PC-3 (cell line): Measurements from ENCODE around the gene RALGAPA1. TPM values are rescaled to one million over a fixed set of nuclear protein-coding genes. Genes with fewer than 3 reads are reported as not detected.

Source experiments
- ATAC-seq: fragments of 200-7000 bp; cut with Tn5 transposase; 2 replicates; pipeline ENCODE4 v1.9.1; 2020; ENCODE audit warnings: mild to moderate bottlenecking, moderate library complexity
- BruUV-seq: library from RNA; stranded (reverse); fragments of 400-500 nt; replicated peaks from 2 replicates; lab custom pipeline; 2021; lab: Mats Ljungman, UMichigan
- CTCF ChIA-PET: fragments of 300-600 bp; sonication (Branson Sonifier 250); formaldehyde crosslinking; loops from one replicate; lab custom pipeline; 2022; ENCODE audit warnings: antibody characterized with exemption; lab: Charles Lee
- POLR2A ChIA-PET: fragments of 300-600 bp; sonication (Branson Sonifier 250); formaldehyde crosslinking; loops from one replicate; lab custom pipeline; 2022; ENCODE audit warnings: antibody characterized with exemption; ENCODE audit not compliant: unreplicated experiment; lab: Charles Lee
- DNase-seq: peaks from one replicate; pipeline ENCODE4 v3.0.0-alpha.2; 2015
- H2AFZ ChIP-seq: fragments of 300-600 bp; sonication (generic); 2 replicates; pipeline ENCODE4 v1.6.0; 2016; ENCODE audit warnings: antibody characterized with exemption, low read length
- H3F3A ChIP-seq: fragments of 300-600 bp; sonication (generic); one replicate; pipeline ENCODE4 v1.6.0; 2017; ENCODE audit warnings: antibody characterized with exemption, low read length, control low read depth, mild to moderate bottlenecking; ENCODE audit not compliant: unreplicated experiment
- H3K27ac ChIP-seq: fragments of 300-600 bp; sonication (generic); 2 replicates; pipeline ENCODE4 v1.5.1; 2016; ENCODE audit warnings: mild to moderate bottlenecking, low read length
- H3K27me3 ChIP-seq: fragments of 300-600 bp; sonication (generic); 2 replicates; pipeline ENCODE4 v1.6.1; 2016; ENCODE audit warnings: low read length, mixed read lengths
- H3K36me3 ChIP-seq: fragments of 300-600 bp; sonication (generic); 2 replicates; pipeline ENCODE4 v1.6.1; 2016; ENCODE audit warnings: low read depth, mixed run types, low read length, mixed read lengths
- H3K4me1 ChIP-seq: fragments of 300-600 bp; sonication (generic); 2 replicates; pipeline ENCODE4 v1.5.1; 2016; ENCODE audit warnings: low read length; ENCODE audit not compliant: insufficient read depth
- H3K4me2 ChIP-seq: fragments of 300-600 bp; sonication (generic); 2 replicates; pipeline ENCODE4 v1.6.0; 2016; ENCODE audit warnings: low read length
- H3K4me3 ChIP-seq: fragments of 300-600 bp; sonication (generic); 2 replicates; pipeline ENCODE4 v1.5.1; 2016; ENCODE audit warnings: mild to moderate bottlenecking, low read length, mixed read lengths
- H3K79me2 ChIP-seq: fragments of 300-600 bp; sonication (generic); 2 replicates; pipeline ENCODE4 v1.6.1; 2017; ENCODE audit warnings: low read length, mixed read lengths
- H3K9ac ChIP-seq: fragments of 300-600 bp; sonication (generic); 2 replicates; pipeline ENCODE4 v1.6.0; 2016; ENCODE audit warnings: mild to moderate bottlenecking, low read length
- H3K9me2 ChIP-seq: fragments of 300-600 bp; sonication (generic); replicated peaks from 2 replicates; pipeline ENCODE4 v1.6.1; 2016; ENCODE audit warnings: mixed run types, low read length, mixed read lengths
- H3K9me3 ChIP-seq: fragments of 300-600 bp; sonication (generic); 2 replicates; pipeline ENCODE4 v1.6.1; 2016; ENCODE audit warnings: low read length, mixed read lengths
- H4K20me1 ChIP-seq: fragments of 300-600 bp; sonication (generic); 2 replicates; pipeline ENCODE4 v1.6.1; 2016; ENCODE audit warnings: low read length, mixed read lengths
- EZH2 ChIP-seq: fragments of 300-600 bp; sonication (generic); IDR thresholded peaks from one replicate; pipeline ENCODE4 v1.6.1; 2017; ENCODE audit warnings: antibody characterized with exemption, mild to moderate bottlenecking, low read length; ENCODE audit not compliant: unreplicated experiment
- EZH2phosphoT487 ChIP-seq: fragments of 300-600 bp; sonication (generic); IDR thresholded peaks from 2 replicates; pipeline ENCODE4 v1.6.1; 2018; ENCODE audit warnings: mild to moderate bottlenecking, antibody characterized with exemption, low read length, borderline replicate concordance
- intact Hi-C: fragments of 100-400 bp; cut with micrococcal nuclease; formaldehyde crosslinking; loops from 2 replicates; pipeline ENCODE4 v1.9.0; 2023
- total RNA-seq: library from RNA; depleted of rRNA; stranded (reverse); fragments of >200 nt; gene quantifications from 2 replicates; pipeline ENCODE4 v1.2.3, GENCODE V29; 2014
- TF ChIP-seq, protein P1 (sequence below): fragments of 300-600 bp; sonication (generic); conservative IDR thresholded peaks from 2 replicates; pipeline ENCODE4 v1.5.1; 2017; ENCODE audit warnings: antibody characterized with exemption, low read depth, mild to moderate bottlenecking, low read length

The RALGAPA1 gene
- total RNA-seq, 1 experiment from 2014 or later = 20.3 TPM

DNA sequence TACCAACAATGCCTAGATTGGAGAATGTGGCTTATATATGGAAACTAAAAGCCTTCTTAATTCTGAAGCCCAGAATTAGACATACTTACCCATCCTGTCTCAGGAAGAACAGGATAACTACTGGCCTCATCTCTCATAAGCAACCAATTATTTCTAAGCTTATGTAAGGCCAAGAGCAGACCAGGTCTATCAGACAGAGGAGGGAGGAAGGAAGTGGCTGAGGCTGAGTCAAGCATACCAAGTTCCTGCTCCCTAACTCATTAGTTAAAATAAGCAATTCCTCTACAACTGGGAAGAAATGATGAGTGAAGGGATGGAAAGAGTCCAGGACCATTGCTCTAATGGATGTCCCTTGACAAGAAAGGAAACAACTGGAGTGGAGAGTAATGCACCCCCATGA lies 302.2 kb downstream of the RALGAPA1 start:
- no peaks in the 10 kb centered on the region for H3K9me2 ChIP-seq
- H3F3A ChIP-seq = no peaks in the 10 kb centered on the region
- H3K36me3 ChIP-seq = no peaks in the 10 kb centered on the region
- H3K9me3 ChIP-seq = no peaks in the 10 kb centered on the region
- H2AFZ ChIP-seq = no peak overlapping the region
- no peaks in the 10 kb centered on the region for H4K20me1 ChIP-seq
- H3K4me1 ChIP-seq = no peaks in the 10 kb centered on the region
- H3K27ac ChIP-seq = no peak overlapping the region
- ChIA-PET CTCF (no interaction called here), POLR2A (no interaction called here)
- H3K27me3 ChIP-seq = peaks cover 60% of the 10 kb centered on the region
- peak; percentile 54; the same call in 1 of the 2 replicates for ATAC-seq
- intact Hi-C loops = no loop called here
- BruUV-seq = no TSS peak
- DNase-seq = no peak
- no peak overlapping the region for H3K9ac ChIP-seq
- H3K4me3 ChIP-seq = no peak overlapping the region
- H3K79me2 ChIP-seq = no peaks in the 10 kb centered on the region
- no peak for TF ChIP-seq EZH2
- no peak for TF ChIP-seq EZH2phosphoT487
- TF ChIP-seq, protein P1, sequence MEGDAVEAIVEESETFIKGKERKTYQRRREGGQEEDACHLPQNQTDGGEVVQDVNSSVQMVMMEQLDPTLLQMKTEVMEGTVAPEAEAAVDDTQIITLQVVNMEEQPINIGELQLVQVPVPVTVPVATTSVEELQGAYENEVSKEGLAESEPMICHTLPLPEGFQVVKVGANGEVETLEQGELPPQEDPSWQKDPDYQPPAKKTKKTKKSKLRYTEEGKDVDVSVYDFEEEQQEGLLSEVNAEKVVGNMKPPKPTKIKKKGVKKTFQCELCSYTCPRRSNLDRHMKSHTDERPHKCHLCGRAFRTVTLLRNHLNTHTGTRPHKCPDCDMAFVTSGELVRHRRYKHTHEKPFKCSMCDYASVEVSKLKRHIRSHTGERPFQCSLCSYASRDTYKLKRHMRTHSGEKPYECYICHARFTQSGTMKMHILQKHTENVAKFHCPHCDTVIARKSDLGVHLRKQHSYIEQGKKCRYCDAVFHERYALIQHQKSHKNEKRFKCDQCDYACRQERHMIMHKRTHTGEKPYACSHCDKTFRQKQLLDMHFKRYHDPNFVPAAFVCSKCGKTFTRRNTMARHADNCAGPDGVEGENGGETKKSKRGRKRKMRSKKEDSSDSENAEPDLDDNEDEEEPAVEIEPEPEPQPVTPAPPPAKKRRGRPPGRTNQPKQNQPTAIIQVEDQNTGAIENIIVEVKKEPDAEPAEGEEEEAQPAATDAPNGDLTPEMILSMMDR = no peak
- no peak overlapping the region for H3K4me2 ChIP-seq

DNA sequence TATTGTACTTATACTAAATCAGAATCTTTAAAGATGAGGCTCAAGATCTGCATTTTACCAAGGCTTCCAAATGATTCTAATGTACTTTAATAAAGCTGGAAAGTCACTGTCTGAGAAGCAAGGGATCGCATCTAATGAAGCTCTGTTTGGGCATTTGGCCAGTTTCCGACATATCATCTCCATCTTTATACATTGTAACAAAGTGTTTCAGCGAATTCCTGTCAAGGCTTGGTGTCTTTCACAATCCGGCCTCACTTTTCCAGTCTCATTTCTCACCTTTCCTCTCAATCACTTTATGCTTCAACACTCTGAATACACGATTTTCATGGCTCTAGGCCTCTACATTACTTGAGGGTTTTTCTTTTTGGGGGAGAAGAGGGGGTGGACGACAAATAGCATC lies 302.6 kb downstream of the RALGAPA1 start:
- Histone ChIP-seq H4K20me1 (no peaks in the 10 kb centered on the region), H3K36me3 (no peaks in the 10 kb centered on the region), H3K79me2 (no peaks in the 10 kb centered on the region), H3F3A (no peaks in the 10 kb centered on the region), H2AFZ (no peak overlapping the region), H3K9me2 (no peaks in the 10 kb centered on the region), H3K27ac (no peak overlapping the region), H3K4me3 (no peak overlapping the region), H3K4me1 (no peaks in the 10 kb centered on the region), H3K9me3 (no peaks in the 10 kb centered on the region), H3K9ac (no peak overlapping the region), H3K4me2 (no peak overlapping the region), H3K27me3 (peaks cover 61% of the 10 kb centered on the region)
- TF ChIP-seq EZH2phosphoT487 = no peak
- no peak for TF ChIP-seq EZH2
- TF ChIP-seq, protein P1 = no peak
- ATAC-seq (no peak), DNase-seq (no peak)
- CTCF ChIA-PET = no interaction called here
- intact Hi-C loops = no loop called here
- no TSS peak for BruUV-seq
- POLR2A ChIA-PET = no interaction called here

GRCh38 chr14:35504260-35504659 lies 304.8 kb downstream of the RALGAPA1 start:
- H3K4me1 ChIP-seq = no peaks in the 10 kb centered on the region
- no TSS peak for BruUV-seq
- TF ChIP-seq EZH2phosphoT487 = no peak
- H3K9ac ChIP-seq = no peak overlapping the region
- H4K20me1 ChIP-seq = no peaks in the 10 kb centered on the region
- H3K27me3 ChIP-seq = peaks cover 53% of the 10 kb centered on the region
- no peaks in the 10 kb centered on the region for H3K9me2 ChIP-seq
- no peak overlapping the region for H2AFZ ChIP-seq
- DNase-seq (no peak), ATAC-seq (no peak)
- CTCF ChIA-PET = no interaction called here
- no peak overlapping the region for H3K4me3 ChIP-seq
- no peaks in the 10 kb centered on the region for H3K9me3 ChIP-seq
- no peaks in the 10 kb centered on the region for H3K79me2 ChIP-seq
- no peak overlapping the region for H3K4me2 ChIP-seq
- H3F3A ChIP-seq = no peaks in the 10 kb centered on the region
- intact Hi-C loops = no loop called here
- POLR2A ChIA-PET = no interaction called here
- H3K36me3 ChIP-seq = no peaks in the 10 kb centered on the region
- no peak overlapping the region for H3K27ac ChIP-seq
